ENCODE measurements around the gene METTL18. TPM values are rescaled to one million over a fixed set of nuclear protein-coding genes. Genes with fewer than 3 reads are reported as not detected.

The METTL18 gene
- polyA plus RNA-seq, 1 donor (not counting 4 experiments of a cell fraction or from before 2014, with no cell fraction given): 6.6 TPM

DNA sequence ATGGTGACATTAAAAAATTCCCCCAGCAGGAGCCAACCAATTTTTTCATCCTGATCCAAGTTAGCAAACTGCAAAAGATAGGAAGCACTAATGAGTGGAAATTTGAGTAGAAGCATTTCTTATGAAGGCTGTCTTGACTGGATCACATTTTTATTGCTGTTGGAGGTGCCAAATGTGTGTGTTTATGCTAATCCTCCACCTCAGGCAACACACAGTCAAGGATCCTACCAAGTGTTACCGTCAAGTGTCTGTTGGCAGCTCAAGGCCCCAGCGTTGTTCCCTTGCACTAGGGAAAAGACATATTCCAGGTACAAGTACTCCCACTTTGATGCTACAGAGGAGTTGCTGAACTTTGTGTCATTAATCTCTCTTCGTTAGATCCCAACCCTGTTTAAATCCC, 18.3 kb downstream of the METTL18 start:
- dilution Hi-C loops (cut with MboI; ENCODE audit: extremely low pct_ligation_motif_present, low sequenced_read_pairs): no loop called here

DNA sequence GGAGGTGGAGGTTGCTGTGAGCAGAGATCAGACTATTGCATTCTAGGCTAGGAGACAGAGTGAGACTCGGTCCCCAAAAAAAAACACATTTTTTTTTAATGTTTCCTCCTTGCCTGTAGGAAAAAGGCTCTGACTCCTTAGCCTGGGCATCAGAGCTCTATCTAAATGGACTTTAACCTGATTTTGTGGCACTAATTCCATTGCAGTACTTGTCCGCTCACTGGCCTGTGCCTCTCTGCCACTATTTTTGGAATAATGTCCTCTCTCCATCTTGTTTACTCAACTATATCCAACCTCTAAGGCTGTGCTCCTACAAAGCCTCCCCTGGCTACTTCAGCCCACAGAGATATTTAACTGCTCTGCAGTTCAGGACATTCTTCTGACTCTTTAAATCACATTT, 26.5 kb downstream of the METTL18 start:
- Histone ChIP-seq H3K79me2 (ENCODE audit: control insufficient read depth, insufficient read depth, low read length) (no peaks in the 10 kb centered on the region), H4K20me1 (ENCODE audit: control insufficient read depth, extremely low read depth, insufficient read depth, low read length) (no peaks in the 10 kb centered on the region), H3K4me2 (ENCODE audit: control insufficient read depth, extremely low read depth, insufficient read depth, low read depth, low read length) (no peak overlapping the region), H3K36me3 (ENCODE audit: control insufficient read depth in 2 of 2, extremely low read depth in 1 of 2, insufficient read depth in 2 of 2, low read length in 2 of 2) (no peaks in the 10 kb centered on the region), H3K4me3 (ENCODE audit: control insufficient read depth in 2 of 3, extremely low read depth in 1 of 3, insufficient read depth in 2 of 3, low read depth in 1 of 3, low read length in 3 of 3) (no peak overlapping the region), H3K27me3 (ENCODE audit: control insufficient read depth, extremely low read depth, insufficient read depth, low read length) (no peaks in the 10 kb centered on the region), H3K9ac (ENCODE audit: control insufficient read depth, extremely low read depth, insufficient read depth, low read length) (no peak overlapping the region), H3K27ac (ENCODE audit: control insufficient read depth, insufficient read depth, low read length) (no peak overlapping the region), H3K9me1 (ENCODE audit: control insufficient read depth, extremely low read depth, insufficient read depth, low read length) (no peaks in the 10 kb centered on the region), H3K4me1 (ENCODE audit: control insufficient read depth, extremely low read depth, insufficient read depth, low read length) (no peaks in the 10 kb centered on the region), H3K9me3 (ENCODE audit: control insufficient read depth, low read depth, low read length) (no peaks in the 10 kb centered on the region), H2AFZ (ENCODE audit: control insufficient read depth, low read length) (no peak overlapping the region)
- no peak for TF ChIP-seq EZH2 (IDR thresholded peaks at IDR 0.05; ENCODE audit: low read length)
- no peak for TF ChIP-seq CTCF (optimal IDR thresholded peaks at IDR 0.05 in 1 of 3, IDR thresholded peaks at IDR 0.05 in 1 of 3, conservative IDR thresholded peaks at IDR 0.05 in 1 of 3; ENCODE audit: extremely low read depth in 1 of 3, insufficient read depth in 2 of 3, low read length in 3 of 3)
- FAIRE-seq: no peak
- no peak for DNase-seq (ENCODE audit: low read depth, low spot score)
- dilution Hi-C loops (cut with MboI; ENCODE audit: extremely low pct_ligation_motif_present, low sequenced_read_pairs): no loop called here

More for the DNA sequence above, 18.3 kb downstream of the METTL18 start:
- Histone ChIP-seq H4K20me1 (ENCODE audit: control insufficient read depth, extremely low read depth, insufficient read depth, low read length) (no peaks in the 10 kb centered on the region), H2AFZ (ENCODE audit: control insufficient read depth, low read length) (peak overlapping the region; percentile 47), H3K4me1 (ENCODE audit: control insufficient read depth, extremely low read depth, insufficient read depth, low read length) (peaks cover 7% of the 10 kb centered on the region), H3K27me3 (ENCODE audit: control insufficient read depth, extremely low read depth, insufficient read depth, low read length) (no peaks in the 10 kb centered on the region), H3K79me2 (ENCODE audit: control insufficient read depth, insufficient read depth, low read length) (no peaks in the 10 kb centered on the region), H3K9me1 (ENCODE audit: control insufficient read depth, extremely low read depth, insufficient read depth, low read length) (no peaks in the 10 kb centered on the region), H3K4me3 (ENCODE audit: control insufficient read depth in 2 of 3, extremely low read depth in 1 of 3, insufficient read depth in 2 of 3, low read depth in 1 of 3, low read length in 3 of 3) (no peak overlapping the region), H3K9ac (ENCODE audit: control insufficient read depth, extremely low read depth, insufficient read depth, low read length) (no peak overlapping the region), H3K9me3 (ENCODE audit: control insufficient read depth, low read depth, low read length) (no peaks in the 10 kb centered on the region), H3K27ac (ENCODE audit: control insufficient read depth, insufficient read depth, low read length) (no peak overlapping the region), H3K36me3 (ENCODE audit: control insufficient read depth in 2 of 2, extremely low read depth in 1 of 2, insufficient read depth in 2 of 2, low read length in 2 of 2) (no peaks in the 10 kb centered on the region), H3K4me2 (ENCODE audit: control insufficient read depth, extremely low read depth, insufficient read depth, low read depth, low read length) (no peak overlapping the region)
- DNase-seq (ENCODE audit: low read depth, low spot score): no peak
- TF ChIP-seq CTCF (optimal IDR thresholded peaks at IDR 0.05 in 1 of 3, IDR thresholded peaks at IDR 0.05 in 1 of 3, conservative IDR thresholded peaks at IDR 0.05 in 1 of 3; ENCODE audit: extremely low read depth in 1 of 3, insufficient read depth in 2 of 3, low read length in 3 of 3) (no peak), EZH2 (IDR thresholded peaks at IDR 0.05; ENCODE audit: low read length) (no peak)
- FAIRE-seq: no peak

Data from keratinocyte (primary cell).